Activated CD8-positive, alpha-beta memory T cell treated with anti-CD3 and anti-CD28 coated beads for 48 hours (primary cell): ENCODE results near the gene SLC22A7.
"Not testable (repeated sequence)": the region's sequence is repeated elsewhere in the genome, so short reads cannot be mapped to it uniquely, and the experiment has no call there.

Experiments
- DNase-seq, 3 experiments: peaks; one replicate each; pipeline ENCODE4 v3.0.0-alpha.2; 2020; ENCODE audit warnings: low read depth in 2 of 3, low spot score in 2 of 3

SLC22A7 gene

DNA sequence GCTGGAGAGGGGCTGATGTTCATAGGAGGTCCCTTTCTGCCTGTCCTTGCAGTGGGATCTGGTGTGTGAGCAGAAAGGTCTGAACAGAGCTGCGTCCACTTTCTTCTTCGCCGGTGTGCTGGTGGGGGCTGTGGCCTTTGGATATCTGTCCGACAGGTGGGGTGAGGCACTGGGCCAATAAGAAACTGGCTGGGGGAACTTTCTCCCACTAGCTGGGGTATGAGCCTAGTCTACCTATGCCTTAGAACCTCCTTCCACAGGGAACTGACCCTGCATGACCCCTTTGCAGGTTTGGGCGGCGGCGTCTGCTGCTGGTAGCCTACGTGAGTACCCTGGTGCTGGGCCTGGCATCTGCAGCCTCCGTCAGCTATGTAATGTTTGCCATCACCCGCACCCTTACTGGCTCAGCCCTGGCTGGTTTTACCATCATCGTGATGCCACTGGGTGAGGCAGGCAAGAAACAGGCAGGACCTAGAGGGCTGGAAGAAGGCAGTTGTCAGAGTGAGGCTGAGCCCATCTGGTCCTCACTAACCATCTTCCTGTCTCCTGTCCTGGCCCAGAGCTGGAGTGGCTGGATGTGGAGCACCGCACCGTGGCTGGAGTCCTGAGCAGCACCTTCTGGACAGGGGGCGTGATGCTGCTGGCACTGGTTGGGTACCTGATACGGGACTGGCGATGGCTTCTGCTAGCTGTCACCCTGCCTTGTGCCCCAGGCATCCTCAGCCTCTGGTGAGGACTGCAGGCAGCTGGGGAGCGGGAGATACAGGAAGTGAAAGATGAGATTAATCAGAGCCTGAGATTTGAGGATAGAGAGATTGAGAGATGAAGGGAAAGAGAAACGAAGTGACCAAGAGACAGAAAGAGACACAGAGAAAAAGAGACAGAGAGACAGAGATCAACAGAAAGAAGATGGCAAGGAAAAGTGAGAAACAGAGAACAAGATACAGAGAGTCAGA lies 1.6 kb downstream of the SLC22A7 start:
- DNase-seq = no peak

DNA sequence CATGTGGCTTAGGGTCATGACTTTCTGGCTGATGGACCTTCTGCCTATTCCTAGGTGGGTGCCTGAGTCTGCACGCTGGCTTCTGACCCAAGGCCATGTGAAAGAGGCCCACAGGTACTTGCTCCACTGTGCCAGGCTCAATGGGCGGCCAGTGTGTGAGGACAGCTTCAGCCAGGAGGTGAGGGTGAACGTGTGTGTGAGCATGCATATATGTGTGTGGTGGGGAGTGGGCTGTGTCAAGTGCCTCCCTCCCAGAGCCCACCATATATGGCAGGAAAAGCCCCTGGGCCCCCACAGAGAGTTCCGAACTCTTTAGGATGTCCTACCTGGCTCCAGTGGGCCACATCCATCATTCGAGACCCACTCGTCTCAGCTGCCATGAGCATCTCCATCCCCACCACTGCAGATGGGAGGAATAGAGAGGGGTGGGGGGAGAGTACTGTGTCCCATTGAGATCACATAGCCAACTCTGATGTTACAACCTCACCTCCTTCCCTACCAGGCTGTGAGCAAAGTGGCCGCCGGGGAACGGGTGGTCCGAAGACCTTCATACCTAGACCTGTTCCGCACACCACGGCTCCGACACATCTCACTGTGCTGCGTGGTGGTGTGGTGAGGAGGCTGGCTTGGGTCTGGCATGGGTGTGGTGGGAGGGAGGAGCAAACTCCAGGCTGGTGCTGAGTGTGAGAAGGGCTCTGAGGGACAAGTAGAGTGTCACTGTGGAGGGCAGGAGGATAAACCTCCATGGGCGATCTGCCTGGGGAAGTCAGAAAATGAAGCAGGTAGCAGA lies 3.2 kb downstream of the SLC22A7 start:
- no peak for DNase-seq

GRCh38 chr6:43302126-43302525 lies 4.1 kb downstream of the SLC22A7 start:
- no peak for DNase-seq

GRCh38 chr6:43303006-43303405 lies 4.9 kb downstream of the SLC22A7 start:
- DNase-seq = not testable (repeated sequence)

DNA sequence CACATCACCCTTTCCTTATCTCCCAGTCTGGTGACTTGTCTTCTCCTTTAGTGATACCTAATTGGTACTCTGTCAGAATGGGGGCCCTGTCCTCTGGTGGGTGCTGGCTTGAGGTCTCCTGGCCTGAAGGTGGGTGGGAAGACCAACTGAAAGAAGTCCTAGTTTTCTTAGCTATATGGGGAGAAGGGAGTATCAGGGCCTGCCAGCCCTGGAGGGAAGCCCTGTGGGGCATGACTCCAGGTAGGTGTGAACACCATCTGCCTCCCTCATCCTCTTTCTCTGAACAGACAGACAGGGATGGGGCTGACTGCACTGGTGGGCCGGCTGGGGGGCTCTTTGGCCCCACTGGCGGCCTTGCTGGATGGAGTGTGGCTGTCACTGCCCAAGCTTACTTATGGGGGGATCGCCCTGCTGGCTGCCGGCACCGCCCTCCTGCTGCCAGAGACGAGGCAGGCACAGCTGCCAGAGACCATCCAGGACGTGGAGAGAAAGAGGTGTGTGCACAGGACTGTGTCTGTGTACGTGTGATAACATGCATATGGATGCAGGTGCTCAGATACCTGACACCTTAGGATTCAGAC lies 5.8 kb downstream of the SLC22A7 start:
- no peak for DNase-seq

- DNase-seq = no peak
Measured at GRCh38 chr6:43304361-43304760, 6.3 kb downstream of the SLC22A7 start.

DNA sequence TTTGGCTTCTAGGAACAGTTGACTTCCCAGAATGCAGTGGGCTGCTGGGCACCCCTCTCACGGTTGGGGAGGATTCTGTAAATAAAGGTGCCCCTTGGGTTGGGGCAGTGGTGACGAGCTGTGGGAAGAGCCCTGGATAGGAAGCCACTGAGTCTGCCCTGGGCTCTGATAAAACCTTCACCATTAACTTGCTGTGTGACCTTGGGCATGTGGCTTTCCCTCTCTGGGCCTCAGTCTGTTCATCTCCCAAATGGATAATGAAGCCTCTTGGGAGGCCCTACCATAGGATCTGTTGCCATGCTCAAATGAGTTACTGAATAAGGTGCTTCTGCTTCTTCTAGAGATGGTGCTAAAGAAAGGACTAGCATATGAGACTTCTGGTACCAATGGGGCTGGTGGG lies 6.8 kb downstream of the SLC22A7 start:
- no peak for DNase-seq

- no peak for DNase-seq
Measured at GRCh38 chr6:43306086-43306485, 8.0 kb downstream of the SLC22A7 start.

- no peak for DNase-seq
Measured at GRCh38 chr6:43307451-43308100, 9.5 kb downstream of the SLC22A7 start.

- peak in 1 of 3 experiments; percentile 11 for DNase-seq
Measured at GRCh38 chr6:43308101-43308989, 10.3 kb downstream of the SLC22A7 start, which contains the start of gene CRIP3. Gene CRIP3, minus strand, starts transcription at chr6:43308826. Its CDS starts 34 bp downstream, at chr6:43308792.

GRCh38 chr6:43308990-43309477 lies 11.0 kb downstream of the SLC22A7 start:
- DNase-seq = no peak

DNA sequence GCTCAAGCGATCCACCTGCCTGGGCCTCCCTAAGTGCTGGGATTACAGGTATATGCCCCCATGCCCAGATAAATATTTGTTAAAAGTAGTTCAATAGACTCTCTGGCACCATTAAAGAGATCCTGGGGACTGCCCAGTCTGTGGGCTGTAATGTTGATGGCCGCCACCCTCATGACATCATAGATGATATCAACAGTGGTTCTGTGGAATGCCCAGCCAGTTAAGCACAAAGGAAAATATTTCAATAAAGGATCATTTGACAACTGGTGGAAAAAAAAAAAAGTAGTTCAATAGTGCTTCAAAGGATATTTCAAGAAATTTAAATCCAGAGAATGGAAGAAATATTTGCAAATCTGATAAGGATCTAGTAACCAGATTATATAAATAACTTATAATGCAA lies 12.1 kb downstream of the SLC22A7 start:
- no peak for DNase-seq

DNA sequence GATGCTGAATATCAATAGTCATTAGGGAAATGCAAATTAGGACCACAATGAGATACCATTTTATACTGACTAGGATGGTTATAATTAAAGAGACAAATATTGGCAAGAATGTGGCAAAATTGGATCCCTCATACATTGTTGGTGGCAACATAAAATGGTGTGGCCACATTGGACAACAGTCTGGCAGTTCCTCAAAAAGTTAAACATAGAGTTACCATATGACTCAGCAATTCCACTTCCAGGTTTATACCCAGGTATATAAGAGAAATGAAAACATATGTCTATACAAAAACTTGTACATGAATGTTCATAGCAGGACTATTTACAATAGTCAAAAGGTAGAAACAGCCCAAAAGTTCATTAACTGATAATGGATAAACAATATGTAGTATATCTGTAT lies 12.6 kb downstream of the SLC22A7 start:
- DNase-seq = no peak

DNA sequence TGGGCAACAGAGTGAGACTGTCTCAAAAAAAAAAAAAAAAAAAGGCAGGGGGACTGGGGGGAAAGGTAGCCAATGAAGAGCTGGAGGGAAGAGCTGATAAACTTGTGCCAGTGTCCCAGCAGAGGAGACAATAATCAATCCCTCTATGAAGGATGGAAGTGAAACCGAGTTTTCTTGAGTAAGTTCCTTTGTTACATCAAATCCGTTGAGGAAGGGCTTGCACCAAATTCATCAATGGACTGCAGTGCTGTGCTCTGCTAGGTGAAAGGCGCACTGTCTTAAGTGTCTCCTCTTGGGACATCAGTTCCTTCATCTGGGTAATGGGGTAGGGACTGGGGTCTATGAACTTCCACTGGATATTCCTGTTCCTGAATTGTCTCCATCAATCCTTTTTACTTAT lies 13.6 kb downstream of the SLC22A7 start:
- DNase-seq = no peak

- no peak for DNase-seq
Measured at GRCh38 chr6:43313813-43314212, 15.8 kb downstream of the SLC22A7 start.

DNA sequence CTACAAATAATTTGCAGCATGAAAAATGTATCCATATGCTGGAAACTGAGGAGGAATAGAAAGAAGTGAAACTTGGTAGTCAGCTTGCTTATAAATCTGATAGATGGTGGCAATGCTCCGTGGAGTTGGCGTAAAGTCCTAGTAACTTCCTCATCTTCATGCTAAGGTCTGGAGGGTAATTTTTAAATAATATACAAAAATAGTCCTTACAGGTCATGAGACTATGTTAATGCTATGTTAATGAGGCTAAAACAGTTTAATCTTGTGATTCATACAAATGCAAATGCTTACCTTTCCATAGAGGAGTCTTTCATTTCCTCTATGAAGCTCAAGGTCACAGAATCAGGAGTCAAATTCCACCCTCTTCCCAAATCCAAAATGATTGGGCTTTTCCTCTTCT lies 20.0 kb downstream of the SLC22A7 start:
- DNase-seq = no peak

DNA sequence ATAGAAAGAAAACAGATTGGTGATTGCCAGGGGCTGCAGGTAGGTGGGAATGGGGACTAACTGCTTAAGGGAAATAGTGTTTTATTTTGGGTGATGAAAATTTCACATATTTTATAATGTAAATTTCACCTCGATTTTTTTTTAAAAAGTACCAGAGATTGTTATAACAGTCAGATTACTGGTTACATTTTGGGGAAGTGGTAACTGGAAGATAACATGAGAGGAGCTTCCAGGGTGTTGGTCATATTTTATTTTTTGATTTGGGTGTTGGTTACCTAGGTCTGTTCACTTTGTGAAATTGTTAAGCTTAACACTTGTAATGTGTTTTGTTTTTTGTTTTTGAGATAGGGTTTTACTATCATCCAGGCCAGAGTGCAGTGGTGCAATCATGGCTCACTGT lies 27.8 kb downstream of the SLC22A7 start:
- DNase-seq = no peak

- no peak for DNase-seq
Measured at GRCh38 chr6:43328528-43328927, 30.5 kb downstream of the SLC22A7 start.

DNA sequence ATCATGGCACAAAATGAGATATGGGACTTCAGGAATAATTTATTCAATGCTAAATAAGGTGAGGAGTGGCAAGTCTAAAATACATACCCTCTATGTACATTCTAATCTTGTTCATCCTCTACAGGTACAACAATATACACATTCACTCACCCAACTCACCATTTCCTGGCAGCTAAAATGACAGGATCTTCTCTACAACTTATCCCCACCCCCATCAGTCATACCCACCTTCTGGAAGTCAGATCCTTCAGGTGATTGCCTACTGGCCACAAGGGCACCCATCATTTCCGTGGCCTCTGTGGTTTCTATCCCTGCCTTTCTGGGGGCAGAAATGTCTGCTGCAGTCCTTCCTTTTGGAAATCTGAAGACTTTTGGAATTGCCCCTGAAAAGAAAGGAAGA lies 33.4 kb downstream of the SLC22A7 start:
- no peak for DNase-seq

DNA sequence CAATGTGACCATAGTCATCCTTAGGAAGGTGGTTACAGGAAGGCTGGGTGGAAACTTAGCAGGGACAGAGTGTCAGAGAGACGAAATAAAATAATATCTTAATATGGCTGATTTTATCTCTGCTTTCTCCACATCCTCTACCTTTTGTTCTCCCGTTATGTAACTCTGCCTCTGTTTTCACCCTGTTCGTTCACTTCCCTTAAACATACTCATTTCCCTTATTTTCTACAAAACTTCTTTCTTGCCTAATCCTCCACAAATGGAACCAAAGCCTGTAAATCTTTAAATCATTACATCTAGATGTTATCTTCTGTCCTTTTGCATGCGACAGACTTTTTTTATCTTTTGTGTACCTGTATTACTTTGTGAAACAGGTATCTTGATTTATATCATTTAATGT lies 33.8 kb downstream of the SLC22A7 start:
- no peak for DNase-seq
